ENCODE results near the gene WDR45B.
A peak's percentile ranks its signal among the peaks of the same experiment; 100 is the strongest.
"Not testable (repeated sequence)": the region's sequence is repeated elsewhere in the genome, so short reads cannot be mapped to it uniquely, and the experiment has no call there.

Gene WDR45B

GRCh38 chr17:82598256-82599119 lies 49.8 kb downstream of the WDR45B start:
- peak; percentile 26 to 32 for DNase-seq

- no peak for DNase-seq
Measured at GRCh38 chr17:82596837-82597672, 51.2 kb downstream of the WDR45B start.

DNA sequence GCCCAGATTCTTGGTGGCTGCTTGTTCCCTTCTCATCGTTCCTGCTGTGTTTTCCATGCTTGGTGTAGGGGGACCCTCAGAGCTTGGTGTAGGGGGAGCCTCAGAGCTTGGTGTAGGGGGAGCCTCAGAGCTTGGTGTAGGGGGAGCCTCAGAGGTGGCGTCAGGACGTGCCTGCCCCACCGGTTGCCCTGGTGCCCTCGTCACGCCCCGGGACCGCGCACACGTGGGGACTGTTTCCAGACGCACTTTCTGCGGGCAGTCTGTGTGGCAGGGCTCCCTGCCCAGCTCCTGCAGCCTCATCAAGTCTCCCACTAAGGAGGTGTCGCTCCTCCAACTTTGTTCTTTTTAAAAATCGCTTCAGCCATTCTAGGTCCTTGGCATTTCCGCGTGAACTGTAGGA lies 51.9 kb downstream of the WDR45B start:
- DNase-seq: no peak

GRCh38 chr17:82595893-82596292 lies 52.4 kb downstream of the WDR45B start:
- DNase-seq: no peak

DNA sequence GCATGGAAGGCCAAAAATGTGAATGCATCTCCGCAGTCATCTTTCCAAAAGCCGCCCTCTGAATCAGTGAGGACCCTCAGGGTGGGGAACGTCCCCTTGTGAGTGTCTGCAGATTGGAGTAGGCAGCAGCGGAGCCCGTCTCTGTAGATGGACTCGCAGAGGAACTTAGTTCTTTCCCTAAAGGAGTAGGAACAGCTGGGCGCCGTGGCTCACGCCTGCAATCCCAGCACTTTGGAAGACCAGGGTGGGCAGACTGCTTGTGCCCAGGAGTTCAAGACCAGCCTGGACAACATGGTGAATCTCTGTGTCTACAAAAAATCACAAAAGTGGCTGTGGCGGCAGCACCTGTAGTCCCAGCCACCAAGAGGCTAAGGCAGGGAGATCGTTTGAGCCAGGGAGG lies 53.7 kb downstream of the WDR45B start:
- DNase-seq: no peak

DNA sequence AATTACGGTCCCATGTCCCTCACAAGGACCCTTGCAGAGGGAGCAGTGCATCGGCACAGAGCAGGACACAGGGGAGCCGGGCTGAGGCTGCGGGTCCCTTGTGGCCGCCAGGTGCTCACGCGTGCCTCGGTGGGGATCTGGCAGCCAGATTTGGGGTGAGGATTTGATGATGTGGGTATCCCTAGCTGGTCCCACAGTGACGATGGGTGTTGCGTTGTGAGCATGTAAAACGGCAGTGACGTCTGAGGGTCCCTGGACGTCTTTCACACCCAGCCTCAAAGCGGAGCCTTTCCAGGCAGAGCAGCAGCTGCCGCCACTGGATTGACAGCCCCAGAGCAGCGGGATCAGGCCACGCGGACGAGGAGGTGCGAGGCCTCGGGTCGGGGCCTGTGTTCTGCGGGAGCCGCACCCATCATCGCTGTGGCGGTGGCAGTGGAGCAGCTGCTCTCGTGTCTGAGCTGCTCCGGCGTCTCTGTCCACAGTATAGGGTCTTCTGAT lies 54.6 kb downstream of the WDR45B start:
- DNase-seq: no peak

- DNase-seq: peak; percentile 93 to 96
Measured at GRCh38 chr17:82592767-82593589, 55.3 kb downstream of the WDR45B start.

DNA sequence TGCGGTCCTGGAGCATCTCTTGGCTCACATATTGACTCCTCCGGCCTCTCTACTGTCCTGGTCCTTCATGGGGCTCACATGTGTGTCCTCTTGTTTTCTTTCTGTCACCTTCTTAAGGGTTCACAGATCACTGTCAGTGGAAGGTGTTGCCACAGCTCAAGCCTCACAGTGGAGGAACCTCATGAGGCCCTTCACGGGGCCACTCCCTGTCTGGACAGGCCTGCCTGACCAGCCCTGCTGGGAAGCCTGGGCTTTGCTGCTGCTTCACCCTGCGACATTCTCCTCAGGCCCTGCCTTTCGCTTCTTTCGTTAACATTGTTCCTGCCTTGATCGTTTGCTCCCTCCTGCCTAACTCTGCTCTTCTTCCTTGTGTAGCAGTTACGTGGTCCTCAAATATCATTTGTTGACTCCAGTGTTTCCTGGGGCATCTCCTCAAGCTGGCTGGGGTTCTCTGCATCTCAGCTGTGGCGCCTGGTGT lies 55.9 kb downstream of the WDR45B start:
- DNase-seq: peak in 1 of 2 experiments; percentile 42

DNA sequence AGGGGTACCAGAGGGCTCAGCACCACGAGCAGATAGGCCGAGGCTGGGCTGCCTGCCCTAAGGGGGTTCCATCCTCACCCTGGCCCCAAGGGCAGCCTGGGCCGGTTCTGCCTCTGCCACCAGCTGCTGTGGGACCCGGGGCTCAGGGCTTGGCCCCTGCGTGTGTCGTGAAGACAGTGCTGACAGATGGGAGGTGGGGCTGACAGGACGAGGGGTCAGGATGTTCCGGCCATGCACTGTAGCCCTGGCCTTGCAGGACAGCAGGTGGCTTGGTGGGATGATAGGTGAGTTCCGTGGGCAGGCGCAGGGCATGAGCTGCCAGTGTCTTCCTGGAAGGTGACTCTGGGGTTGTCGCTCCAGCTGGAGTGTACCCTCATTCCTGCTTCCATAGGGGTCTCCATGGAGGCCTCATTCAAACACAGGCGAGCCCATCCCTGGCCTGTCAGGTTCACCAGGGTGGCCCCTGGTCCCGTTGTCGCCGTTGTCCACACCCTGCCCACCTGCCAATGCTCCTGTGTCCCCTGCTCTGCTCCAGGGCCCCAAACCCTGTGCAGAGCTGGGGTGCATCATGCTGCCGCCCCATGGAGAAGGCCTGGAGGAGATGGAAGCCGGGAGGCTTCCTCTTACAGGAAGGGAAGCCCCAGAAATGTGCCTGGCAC lies 57.2 kb downstream of the WDR45B start:
- no peak for DNase-seq

DNA sequence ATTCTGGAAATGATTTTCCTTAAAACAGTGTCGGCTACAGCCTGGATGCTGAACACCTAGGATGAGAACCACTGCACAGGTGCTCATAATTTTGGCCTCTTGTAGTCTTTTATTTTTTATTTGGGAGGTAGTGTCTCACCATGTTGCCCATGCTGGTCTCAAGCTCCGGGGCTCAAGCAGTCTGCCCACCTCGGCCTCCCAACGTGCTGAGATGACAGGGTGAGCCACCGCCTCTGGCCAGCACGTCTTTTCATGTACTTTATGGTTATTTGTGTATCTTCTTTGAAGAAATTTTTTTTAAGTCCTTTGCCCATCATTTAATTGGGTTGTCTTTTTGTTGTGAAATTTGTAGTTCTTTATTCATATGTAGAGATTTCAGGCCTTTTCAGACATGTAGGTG lies 58.0 kb downstream of the WDR45B start:
- no peak for DNase-seq

- DNase-seq: no peak
Measured at GRCh38 chr17:82589851-82590180, 58.4 kb downstream of the WDR45B start.

- no peak for DNase-seq
Measured at GRCh38 chr17:82588266-82589175, 59.7 kb downstream of the WDR45B start.

GRCh38 chr17:82587234-82588086 lies 60.8 kb downstream of the WDR45B start:
- peak; percentile 33 to 41 for DNase-seq

GRCh38 chr17:82586576-82587233 lies 61.5 kb downstream of the WDR45B start:
- DNase-seq: no peak

- not testable (repeated sequence) for DNase-seq
Measured at GRCh38 chr17:82585935-82586575, 62.2 kb downstream of the WDR45B start.

DNA sequence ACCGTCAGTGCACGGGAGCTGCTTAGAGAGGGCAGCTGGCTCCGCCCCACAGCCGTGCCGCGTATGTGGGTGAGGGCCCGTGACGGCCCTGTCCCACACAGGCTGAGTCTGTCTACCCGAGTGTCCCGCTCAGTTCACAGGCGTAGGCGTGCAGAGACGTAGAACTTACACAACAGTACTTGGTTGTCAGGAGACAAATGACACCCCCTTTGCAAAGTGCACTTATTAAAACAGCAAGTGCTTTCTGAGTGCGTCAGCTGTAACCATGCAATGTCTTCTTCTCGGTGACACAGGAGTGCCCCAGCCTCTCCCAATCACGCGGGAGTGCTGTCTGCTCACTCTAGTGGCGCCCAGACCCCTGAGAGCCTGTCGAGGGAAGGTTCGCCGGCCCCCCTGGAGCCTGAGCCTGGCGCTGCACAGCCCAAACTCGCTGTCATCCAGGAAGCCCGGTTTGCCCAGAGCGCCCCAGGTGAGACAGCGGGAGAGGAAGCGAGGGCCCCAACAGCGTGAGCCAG lies 64.5 kb downstream of the WDR45B start:
- DNase-seq: no peak

DNA sequence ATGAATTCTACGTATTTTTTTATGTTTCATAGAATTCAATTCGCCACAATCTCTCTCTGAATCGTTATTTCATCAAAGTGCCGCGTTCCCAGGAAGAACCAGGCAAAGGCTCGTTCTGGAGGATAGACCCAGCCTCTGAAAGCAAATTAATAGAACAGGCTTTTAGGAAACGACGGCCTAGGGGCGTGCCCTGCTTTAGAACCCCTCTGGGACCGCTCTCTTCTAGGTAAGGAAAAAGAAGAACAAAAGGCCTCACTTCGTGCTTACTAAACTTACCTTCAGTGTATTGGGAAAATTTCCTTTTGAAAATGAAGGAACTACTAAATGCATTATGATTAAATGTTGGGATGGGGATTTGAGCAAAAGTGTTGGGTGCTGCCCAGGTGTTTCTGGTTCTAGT lies 65.5 kb downstream of the WDR45B start:
- DNase-seq: no peak

GRCh38 chr17:82582213-82582612 lies 66.0 kb downstream of the WDR45B start:
- no peak for DNase-seq

DNA sequence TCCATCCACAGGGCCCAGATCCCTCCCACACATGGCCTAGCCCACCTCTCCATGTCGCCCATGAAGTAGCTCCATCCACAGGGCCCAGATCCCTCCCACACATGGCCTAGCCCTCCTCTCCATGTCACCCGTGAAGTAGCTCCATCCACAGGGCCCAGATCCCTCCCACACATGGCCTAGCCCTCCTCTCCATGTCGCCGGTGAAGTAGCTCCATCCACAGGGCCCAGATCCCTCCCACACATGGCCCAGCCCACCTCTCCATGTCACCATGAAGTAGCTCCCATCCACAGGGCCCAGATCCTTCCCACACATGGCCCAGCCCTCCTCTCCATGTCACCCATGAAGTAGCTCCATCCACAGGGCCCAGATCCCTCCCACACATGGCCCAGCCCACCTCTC lies 68.3 kb downstream of the WDR45B start:
- DNase-seq: not testable (repeated sequence)
